ENCODE measurements around the gene FAM236A.
"Not testable (repeated sequence)": the region's sequence is repeated elsewhere in the genome, so short reads cannot be mapped to it uniquely, and the experiment has no call there.

The FAM236A gene

DNA sequence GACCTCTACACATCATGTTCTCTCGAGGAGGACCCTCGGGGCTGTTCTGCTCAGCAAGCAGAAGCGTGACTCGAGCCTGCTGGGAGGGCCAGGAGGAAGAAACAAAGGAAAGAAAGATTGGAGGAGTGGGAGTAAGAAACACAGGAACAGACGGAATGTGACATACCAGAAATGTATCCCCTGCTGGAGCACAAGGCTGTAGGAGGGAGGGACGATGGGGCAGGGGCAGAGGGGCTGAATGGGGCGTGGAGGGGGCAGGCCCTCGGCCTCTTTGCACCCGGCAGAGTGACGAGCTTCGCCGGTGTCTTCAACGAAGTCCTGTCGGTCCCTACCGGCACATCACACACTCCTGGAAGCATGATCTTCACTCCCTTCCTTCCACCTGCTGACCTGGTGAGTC is at the start of gene FAM236A:
Gene FAM236A (plus strand): TSS at position 301 of the 400 bp plus-strand sequence. CDS start 57 bp downstream, at position 358.
- not testable (repeated sequence) for H3K27me3 ChIP-seq, H3K4me1 ChIP-seq, H3K4me3 ChIP-seq, H3K4me2 ChIP-seq, H3K36me3 ChIP-seq, H3K9ac ChIP-seq, H3K27ac ChIP-seq, H3K9me3 ChIP-seq, H4K20me1 ChIP-seq

DNA sequence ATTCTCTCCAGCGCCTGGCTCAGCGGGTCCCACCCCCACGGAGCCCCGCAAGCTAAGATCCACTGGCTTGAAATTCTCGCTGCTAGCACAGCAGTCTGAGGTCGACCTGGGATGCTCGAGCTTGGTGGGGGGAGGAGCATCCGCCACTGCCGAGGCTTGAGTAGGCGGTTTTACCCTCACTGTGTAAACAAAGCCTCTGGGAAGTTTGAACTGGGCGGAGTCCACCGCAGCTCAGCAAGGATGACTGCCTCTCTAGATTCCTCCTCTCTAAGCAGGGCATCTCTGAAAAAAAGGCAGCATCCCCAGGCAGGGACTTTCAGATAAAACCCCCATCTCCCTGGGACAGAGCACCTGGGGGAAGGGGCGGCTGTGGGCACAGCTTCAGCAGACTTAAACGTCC is 48.3 kb upstream of the FAM236A start:
- not testable (repeated sequence) for H3K36me3 ChIP-seq, H3K27ac ChIP-seq, H3K4me1 ChIP-seq, H3K4me3 ChIP-seq, H3K27me3 ChIP-seq, H4K20me1 ChIP-seq, H3K9me3 ChIP-seq, H3K9ac ChIP-seq, H3K4me2 ChIP-seq

DNA sequence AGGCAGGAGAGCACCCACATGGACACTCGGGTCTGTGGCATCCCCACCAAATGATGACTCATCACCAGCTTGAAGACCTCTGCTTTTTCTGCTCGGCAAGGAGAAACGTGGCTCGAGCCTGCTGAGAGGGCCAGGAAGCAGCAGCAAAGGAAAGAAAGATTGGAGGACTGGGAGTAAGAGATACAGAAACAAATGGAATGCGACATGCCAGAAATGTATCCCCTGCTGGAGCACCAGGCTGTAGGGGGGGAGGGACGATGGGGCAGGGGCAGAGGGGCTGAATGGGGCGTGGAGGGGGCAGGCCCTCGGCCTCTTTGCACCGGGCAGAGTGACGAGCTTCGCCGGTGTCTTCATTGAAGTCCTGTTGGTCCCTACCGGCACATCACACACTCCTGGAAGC is 25.7 kb upstream of the FAM236A start, which contains the start of gene FAM236C:
Gene FAM236C (plus strand): TSS at position 301 of the 400 bp plus-strand sequence. CDS start 100 bp downstream, outside the sequence.
- H3K27ac ChIP-seq, H3K4me1 ChIP-seq, H4K20me1 ChIP-seq, H3K9me3 ChIP-seq, H3K4me2 ChIP-seq, H3K4me3 ChIP-seq, H3K27me3 ChIP-seq, H3K36me3 ChIP-seq, H3K9ac ChIP-seq: not testable (repeated sequence)

DNA sequence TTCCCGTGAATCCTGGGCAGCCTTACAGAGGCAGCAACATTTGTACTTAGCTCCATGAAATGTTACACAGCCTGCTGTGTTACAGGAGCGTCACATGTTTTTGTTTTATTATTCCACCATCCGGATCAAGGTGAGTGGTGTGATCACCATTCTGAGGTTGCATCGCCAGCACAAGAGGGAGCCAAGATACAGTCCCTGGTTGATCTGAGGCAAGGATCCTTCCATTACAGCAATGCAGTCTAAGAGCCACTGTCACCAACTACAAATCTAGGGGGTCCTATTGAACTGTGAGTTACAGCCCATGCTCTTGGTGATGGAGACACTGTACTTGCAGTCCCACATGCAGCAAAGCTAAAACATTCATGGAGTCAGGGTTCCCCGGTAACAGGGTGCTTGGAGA is 21.9 kb upstream of the FAM236A start:
- not testable (repeated sequence) for H3K9me3 ChIP-seq, H3K4me1 ChIP-seq, H3K4me3 ChIP-seq, H3K9ac ChIP-seq, H3K27ac ChIP-seq, H3K27me3 ChIP-seq, H3K4me2 ChIP-seq, H4K20me1 ChIP-seq, H3K36me3 ChIP-seq

DNA sequence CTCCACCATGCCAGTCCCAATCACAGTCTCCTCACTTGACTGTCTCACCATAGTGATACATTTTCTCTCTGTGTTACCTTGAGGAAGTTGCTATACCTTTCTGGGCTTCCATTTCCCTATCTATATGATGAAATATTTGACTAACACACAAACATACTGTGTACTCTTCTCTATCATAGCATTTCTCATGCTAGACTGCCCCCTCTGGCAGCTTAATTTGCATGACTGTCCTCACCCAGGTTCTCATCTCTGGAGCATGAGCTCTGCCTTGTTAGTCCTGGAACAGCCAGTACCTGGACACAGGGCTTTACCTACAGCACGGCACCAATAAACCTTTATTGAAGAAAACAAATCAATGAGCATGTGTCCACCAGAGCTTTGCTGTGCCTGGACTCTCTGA is 5.7 kb upstream of the FAM236A start:
- H4K20me1 ChIP-seq, H3K4me2 ChIP-seq, H3K9ac ChIP-seq, H3K9me3 ChIP-seq, H3K27ac ChIP-seq, H3K27me3 ChIP-seq, H3K4me3 ChIP-seq, H3K36me3 ChIP-seq, H3K4me1 ChIP-seq: not testable (repeated sequence)

DNA sequence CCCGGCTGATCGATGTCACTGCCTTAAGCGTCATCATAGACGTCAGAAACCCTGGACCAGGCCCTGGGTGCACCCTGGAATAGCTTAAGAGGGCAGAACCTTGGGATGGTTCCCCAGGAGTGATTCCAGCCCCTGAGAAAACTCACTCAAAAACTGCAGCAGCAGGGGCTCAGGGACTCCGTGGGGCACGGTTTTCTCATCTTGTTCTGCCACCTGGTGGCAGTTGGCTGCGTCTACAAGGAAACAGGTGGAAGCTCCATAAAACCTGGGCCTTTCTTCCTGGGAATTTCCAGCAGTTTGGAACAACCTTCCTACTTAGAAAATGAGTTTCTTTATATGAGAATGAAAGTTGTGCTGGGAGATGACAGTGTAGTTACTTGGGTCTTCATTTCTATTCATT is 1.6 kb upstream of the FAM236A start:
- not testable (repeated sequence) for H3K4me1 ChIP-seq, H3K27me3 ChIP-seq, H4K20me1 ChIP-seq, H3K27ac ChIP-seq, H3K9me3 ChIP-seq, H3K36me3 ChIP-seq, H3K4me2 ChIP-seq, H3K9ac ChIP-seq, H3K4me3 ChIP-seq

DNA sequence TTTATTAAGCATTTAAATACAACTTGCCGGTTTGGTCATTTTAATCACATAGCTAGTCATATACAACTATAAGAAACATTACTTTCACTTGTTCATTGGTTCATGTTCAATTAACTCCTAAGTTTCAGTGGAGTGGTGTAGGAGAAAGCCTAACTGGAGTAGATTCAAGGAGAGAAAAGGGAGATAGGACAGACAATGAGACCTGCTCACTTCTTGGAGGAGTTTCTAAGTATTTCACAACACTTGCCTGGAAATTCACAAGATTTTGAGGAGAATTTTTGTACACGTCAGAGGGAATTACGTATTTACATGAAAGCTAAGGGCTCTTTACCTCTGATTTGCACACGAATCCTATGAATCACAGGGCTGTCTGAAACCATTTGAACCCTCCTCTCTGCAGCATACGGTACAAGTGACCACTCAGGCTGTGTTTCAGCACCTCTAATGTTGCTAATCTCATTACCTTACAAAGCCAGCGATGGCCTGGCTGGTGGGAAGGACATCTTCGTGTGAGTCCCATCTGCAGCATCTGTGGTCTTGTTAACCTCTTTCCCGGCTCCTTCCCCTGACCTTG is 1.0 kb upstream of the FAM236A start:
- not testable (repeated sequence) for H3K4me3 ChIP-seq, H3K9ac ChIP-seq, H4K20me1 ChIP-seq, H3K4me2 ChIP-seq, H3K27me3 ChIP-seq, H3K36me3 ChIP-seq, H3K4me1 ChIP-seq, H3K9me3 ChIP-seq, H3K27ac ChIP-seq

DNA sequence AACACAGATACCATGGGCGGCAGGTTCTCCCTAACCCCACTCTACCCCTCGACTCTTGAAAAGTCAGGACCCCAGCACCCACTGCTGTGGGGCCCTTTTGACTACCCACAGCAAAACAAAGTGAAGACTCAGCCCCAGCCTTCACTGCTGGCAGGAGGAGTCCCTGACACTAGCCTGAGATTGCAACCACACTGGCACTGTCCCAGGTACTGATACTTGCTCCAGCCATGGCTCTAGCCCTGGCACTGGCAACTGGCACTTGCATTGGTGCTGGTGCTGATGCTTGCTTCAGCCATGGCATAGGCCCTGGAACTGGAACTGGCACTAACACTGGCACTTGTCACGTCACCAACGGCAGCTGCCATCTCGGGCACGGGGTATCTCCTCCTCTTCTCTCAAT is 4.3 kb downstream of the FAM236A start:
- H3K9ac ChIP-seq, H3K4me1 ChIP-seq: not testable (repeated sequence)

DNA sequence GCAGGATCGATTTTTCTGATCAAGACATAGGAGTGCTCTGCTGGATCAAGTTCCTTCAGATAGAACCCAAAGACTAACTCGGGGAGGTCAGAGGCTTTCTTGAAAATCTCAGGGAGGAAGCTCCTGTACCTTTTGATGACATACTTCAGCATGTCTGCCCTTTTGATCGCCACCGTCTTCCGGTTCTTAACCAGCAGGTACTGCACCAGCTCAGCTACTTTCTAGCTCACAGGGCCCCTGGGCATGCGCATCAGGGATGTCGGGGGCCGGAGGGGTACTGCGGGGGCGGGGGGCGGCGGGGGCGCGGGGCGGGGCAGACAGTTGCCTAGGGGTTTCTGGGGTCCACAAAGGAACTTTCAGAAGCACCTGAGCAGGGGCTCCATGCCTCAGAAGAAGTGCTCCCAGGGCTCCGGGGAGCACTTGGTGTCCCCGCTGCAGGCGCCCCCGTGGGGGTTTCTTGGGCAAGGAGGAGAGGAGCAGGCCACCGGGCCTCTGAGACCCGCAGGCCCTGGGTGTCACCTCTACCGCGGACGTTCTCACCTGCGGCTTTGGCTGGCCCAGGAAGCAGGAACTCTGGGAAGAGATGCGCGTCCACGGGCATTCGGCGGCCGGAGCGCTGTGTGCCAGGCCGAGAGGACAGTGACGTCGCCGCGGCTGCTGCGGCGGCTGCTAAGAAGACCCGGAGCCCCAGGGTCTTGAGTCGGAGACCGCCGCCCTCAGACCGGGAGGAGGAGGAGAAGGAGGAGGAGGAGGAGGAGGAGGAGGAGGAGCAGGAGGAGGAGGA is 5.2 kb downstream of the FAM236A start:
- H3K4me3 ChIP-seq, H3K9me3 ChIP-seq, H3K36me3 ChIP-seq, H3K9ac ChIP-seq, H3K27me3 ChIP-seq, H4K20me1 ChIP-seq, H3K4me1 ChIP-seq, H3K27ac ChIP-seq, H3K4me2 ChIP-seq: not testable (repeated sequence)

More for the DNA sequence above, 4.3 kb downstream of the FAM236A start:
- not testable (repeated sequence) for H3K27me3 ChIP-seq, H3K36me3 ChIP-seq, H3K4me2 ChIP-seq, H3K9me3 ChIP-seq, H3K4me3 ChIP-seq, H3K27ac ChIP-seq, H4K20me1 ChIP-seq

DNA sequence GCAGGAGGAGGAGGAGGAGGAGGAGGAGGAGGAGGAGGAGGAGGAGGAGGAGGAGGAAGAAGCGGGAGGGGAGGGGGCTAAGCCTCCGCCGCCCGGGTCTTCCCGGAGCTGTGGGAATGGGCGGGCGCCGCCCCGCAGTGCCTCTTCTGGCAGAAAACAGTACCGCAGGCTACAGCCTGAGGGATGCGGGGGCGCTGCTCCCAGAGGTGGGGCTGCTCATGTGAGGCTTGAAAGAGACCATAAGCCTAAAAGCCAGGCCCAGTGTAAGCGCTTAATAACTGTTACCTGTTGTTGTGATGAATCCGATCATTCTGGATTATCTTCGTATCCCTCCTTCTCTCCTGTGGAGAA is 5.8 kb downstream of the FAM236A start, which contains the start of gene DMRTC1:
Gene DMRTC1 (minus strand): TSS at position 19 of the 351 bp plus-strand sequence. CDS start 68,143 bp downstream, outside the sequence.
- not testable (repeated sequence) for H3K9me3 ChIP-seq, H3K4me1 ChIP-seq, H3K27ac ChIP-seq, H3K4me3 ChIP-seq, H3K36me3 ChIP-seq, H3K27me3 ChIP-seq, H3K9ac ChIP-seq, H4K20me1 ChIP-seq, H3K4me2 ChIP-seq

DNA sequence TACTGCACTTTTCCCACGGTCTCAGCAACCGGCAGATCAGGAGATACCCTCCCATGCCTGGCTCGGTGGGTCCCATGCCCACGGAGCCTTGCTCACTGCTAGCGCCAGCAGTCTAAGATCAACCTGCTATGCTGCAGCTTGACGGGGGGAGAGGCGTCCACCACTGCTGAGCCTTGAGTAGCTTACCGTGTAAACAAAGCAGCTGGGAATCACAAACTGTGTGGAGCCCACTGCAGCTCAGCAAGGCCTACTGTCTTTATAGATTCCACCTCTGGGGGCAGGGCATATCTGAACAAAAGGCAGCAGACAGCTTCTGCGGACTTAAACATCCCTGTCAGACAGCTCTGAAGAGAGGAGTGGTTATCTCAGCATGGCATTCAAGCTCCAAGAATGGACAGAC is 22.0 kb downstream of the FAM236A start:
- not testable (repeated sequence) for H3K36me3 ChIP-seq, H3K4me2 ChIP-seq

DNA sequence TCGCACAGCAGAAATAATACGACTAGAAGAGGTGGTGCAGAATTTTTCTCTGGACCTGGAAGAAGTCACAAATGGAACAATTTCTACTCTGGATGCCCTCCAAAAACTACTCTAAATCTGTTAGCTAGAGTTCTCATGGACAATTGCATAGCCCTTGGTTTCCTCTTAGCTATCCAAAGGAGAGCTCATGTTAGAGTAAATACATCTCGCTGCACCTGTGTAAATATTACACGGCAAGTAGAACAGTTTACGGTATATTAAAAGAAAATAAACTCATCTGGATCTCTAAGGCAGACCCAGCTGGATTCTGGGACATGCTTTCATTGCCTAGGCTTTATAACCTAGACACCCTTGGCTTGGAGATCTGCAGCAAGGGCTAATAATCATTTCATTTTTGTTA is 33.9 kb downstream of the FAM236A start:
- H3K27ac ChIP-seq, H3K9me3 ChIP-seq, H4K20me1 ChIP-seq, H3K4me3 ChIP-seq, H3K4me2 ChIP-seq, H3K27me3 ChIP-seq, H3K9ac ChIP-seq, H3K4me1 ChIP-seq, H3K36me3 ChIP-seq: not testable (repeated sequence)

More for the DNA sequence above, 22.0 kb downstream of the FAM236A start:
- not testable (repeated sequence) for H3K4me1 ChIP-seq, H3K4me3 ChIP-seq, H3K9ac ChIP-seq, H3K27me3 ChIP-seq, H3K27ac ChIP-seq, H4K20me1 ChIP-seq, H3K9me3 ChIP-seq

DNA sequence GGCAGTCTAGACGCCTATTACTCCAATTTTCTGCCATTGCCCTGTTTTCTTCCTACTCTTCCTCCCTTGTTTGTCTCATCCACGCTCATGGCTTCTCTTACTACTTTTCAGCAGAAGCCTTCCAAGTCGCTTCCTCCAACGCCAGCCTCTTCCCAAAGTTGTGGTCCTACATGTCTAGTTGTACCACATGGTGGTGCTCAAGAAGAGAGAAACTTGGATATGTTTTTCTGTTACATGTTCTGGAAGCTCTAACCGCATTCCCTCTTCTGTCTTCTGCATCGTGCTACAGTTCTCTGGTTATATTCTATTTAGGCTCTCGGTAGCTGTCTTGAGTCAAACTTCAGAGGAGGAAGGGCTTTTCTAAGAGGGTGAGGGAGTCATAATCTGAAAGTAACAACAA is 36.9 kb downstream of the FAM236A start:
- H3K4me2 ChIP-seq, H3K4me3 ChIP-seq, H4K20me1 ChIP-seq, H3K9ac ChIP-seq, H3K27ac ChIP-seq, H3K4me1 ChIP-seq, H3K27me3 ChIP-seq, H3K36me3 ChIP-seq, H3K9me3 ChIP-seq: not testable (repeated sequence)

DNA sequence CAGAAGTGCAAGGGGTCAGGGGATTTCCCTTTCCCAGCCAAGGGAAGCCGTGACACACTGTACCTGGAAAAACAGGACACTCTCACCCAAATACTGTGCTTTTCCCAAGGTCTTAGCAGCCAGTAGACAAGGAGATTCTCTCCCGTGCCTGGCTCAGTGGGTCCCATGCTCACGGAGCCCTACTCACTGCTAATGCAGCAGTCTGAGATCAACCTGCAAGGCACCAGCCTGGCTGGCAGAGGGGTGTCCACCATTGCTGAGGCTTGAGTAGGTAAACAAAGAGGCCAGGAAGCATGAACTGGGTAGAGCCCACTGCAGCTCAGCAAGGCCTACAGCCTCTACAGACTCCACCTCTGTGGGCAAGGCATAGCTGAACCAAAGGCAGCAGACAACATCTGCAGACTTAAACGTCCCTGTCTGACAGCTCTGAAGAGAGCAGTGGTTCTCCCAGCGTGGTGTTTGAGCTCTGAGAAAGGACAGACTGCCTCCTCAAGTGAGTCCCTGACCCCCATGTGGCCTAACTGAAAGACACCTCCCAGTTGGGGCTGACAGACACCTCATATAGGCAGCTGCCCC is 43.0 kb downstream of the FAM236A start:
- H3K9ac ChIP-seq, H3K27ac ChIP-seq, H3K4me3 ChIP-seq, H3K9me3 ChIP-seq, H3K4me1 ChIP-seq, H3K4me2 ChIP-seq, H3K36me3 ChIP-seq, H4K20me1 ChIP-seq: not testable (repeated sequence)
- peaks cover 39% of the 10 kb centered on the region for H3K27me3 ChIP-seq

Data from BLaER1 (cell line).